Calu3 (cell line): ENCODE data around the gene MACROD2. TPM values are rescaled to one million over a fixed set of nuclear protein-coding genes. Genes with fewer than 3 reads are reported as not detected.

Experiments used
- BruUV-seq: library from RNA; stranded (reverse); fragments of 400-500 nt; replicated peaks from 2 replicates; lab custom pipeline; 2021; lab: Mats Ljungman, UMichigan
- CTCF ChIA-PET: fragments of 300-600 bp; sonication (Branson Sonifier 250); formaldehyde crosslinking; loops from one replicate; lab custom pipeline; 2022; ENCODE audit warnings: antibody characterized with exemption; lab: Charles Lee
- DNase-seq: peaks from one replicate; pipeline ENCODE4 v3.0.0; 2022
- H3K27ac Mint-ChIP-seq: one replicate; pipeline ENCODE4 v1.8.0; 2022; ENCODE audit warnings: mixed read lengths; ENCODE audit not compliant: unreplicated experiment
- H3K27me3 Mint-ChIP-seq: one replicate; pipeline ENCODE4 v1.8.0; 2022; ENCODE audit warnings: mixed read lengths; ENCODE audit not compliant: unreplicated experiment
- H3K36me3 Mint-ChIP-seq: one replicate; pipeline ENCODE4 v1.8.0; 2022; ENCODE audit warnings: mild to moderate bottlenecking, moderate library complexity, mixed read lengths; ENCODE audit not compliant: insufficient read depth, unreplicated experiment
- H3K4me1 Mint-ChIP-seq: one replicate; pipeline ENCODE4 v1.8.0; 2022; ENCODE audit warnings: mild to moderate bottlenecking, low read depth, mixed read lengths; ENCODE audit not compliant: unreplicated experiment
- H3K4me3 Mint-ChIP-seq: one replicate; pipeline ENCODE4 v1.8.0; 2022; ENCODE audit warnings: mild to moderate bottlenecking, low read depth, moderate library complexity, mixed read lengths; ENCODE audit not compliant: unreplicated experiment
- H3K9me3 Mint-ChIP-seq: one replicate; pipeline ENCODE4 v1.8.0; 2022; ENCODE audit warnings: low read depth, mixed read lengths; ENCODE audit not compliant: unreplicated experiment
- CTCF ChIP-seq: fragments of 200-600 bp; IDR thresholded peaks from one replicate; pipeline ENCODE4 v1.8.0; 2022; ENCODE audit warnings: antibody characterized with exemption; ENCODE audit not compliant: unreplicated experiment
- intact Hi-C: fragments of 100-400 bp; cut with micrococcal nuclease; formaldehyde crosslinking; loops from one replicate; pipeline ENCODE4 v1.10.0; 2022; ENCODE audit not compliant: unreplicated experiment
- total RNA-seq: library from RNA; stranded (reverse); gene quantifications from 2 replicates; pipeline ENCODE4 v1.2.3, GENCODE V29; 2022

The MACROD2 gene
- total RNA-seq, 1 experiment from 2014 or later, result 29.4 TPM

GRCh38 chr20:14284443-14284842, 289.1 kb downstream of the MACROD2 start:
- no peak overlapping the region for H3K4me3 Mint-ChIP-seq
- no TSS peak for BruUV-seq
- intact Hi-C loops, result no loop called here

GRCh38 chr20:14288341-14289330, 293.3 kb downstream of the MACROD2 start:
- no TSS peak for BruUV-seq
- Mint-ChIP-seq H3K36me3 (no peaks in the 10 kb centered on the region), H3K27ac (peak overlapping the region; percentile 72), H3K9me3 (no peaks in the 10 kb centered on the region), H3K27me3 (no peaks in the 10 kb centered on the region), H3K4me1 (peaks cover 8% of the 10 kb centered on the region), H3K4me3 (no peak overlapping the region)
- CTCF ChIA-PET, result interaction anchor here (0.7 kb wide), 1 partner anchor 94 kb away, joined by 3 read pairs; no protein-coding TSS in a partner anchor
- DNase-seq, result peak; percentile 9
- no peak for TF ChIP-seq CTCF
- intact Hi-C loops, result no loop called here

More at GRCh38 chr20:14284443-14284842, 289.1 kb downstream of the MACROD2 start:
- no peaks in the 10 kb centered on the region for H3K27me3 Mint-ChIP-seq
- H3K9me3 Mint-ChIP-seq, result peaks cover 4% of the 10 kb centered on the region
- no peaks in the 10 kb centered on the region for H3K36me3 Mint-ChIP-seq
- no peak overlapping the region for H3K27ac Mint-ChIP-seq
- no peak for TF ChIP-seq CTCF
- peaks cover 8% of the 10 kb centered on the region for H3K4me1 Mint-ChIP-seq
- CTCF ChIA-PET, result no interaction called here
- DNase-seq, result no peak

- intact Hi-C loops, result no loop called here
- no peak for DNase-seq
- Mint-ChIP-seq H3K27me3 (no peaks in the 10 kb centered on the region), H3K4me1 (peaks cover 8% of the 10 kb centered on the region), H3K27ac (no peak overlapping the region), H3K9me3 (no peaks in the 10 kb centered on the region), H3K36me3 (no peaks in the 10 kb centered on the region), H3K4me3 (no peak overlapping the region)
- CTCF ChIA-PET, result no interaction called here
- no peak for TF ChIP-seq CTCF
- no TSS peak for BruUV-seq
These were observed 296.2 kb downstream of the MACROD2 start for GRCh38 chr20:14291502-14291901.

- Mint-ChIP-seq H3K27ac (no peak overlapping the region), H3K36me3 (no peaks in the 10 kb centered on the region), H3K4me1 (no peaks in the 10 kb centered on the region), H3K9me3 (no peaks in the 10 kb centered on the region), H3K27me3 (no peaks in the 10 kb centered on the region), H3K4me3 (no peak overlapping the region)
- peak; percentile 25 for DNase-seq
- BruUV-seq, result no TSS peak
- CTCF ChIA-PET, result interaction anchor here (0.7 kb wide), 1 partner anchor 1024 kb away, joined by 4 read pairs; no protein-coding TSS in a partner anchor
- intact Hi-C loops, result no loop called here
- TF ChIP-seq CTCF, result no peak
These were observed 299.9 kb downstream of the MACROD2 start for GRCh38 chr20:14295238-14295637.
